ENCODE results near the gene MYEOV.

DNA sequence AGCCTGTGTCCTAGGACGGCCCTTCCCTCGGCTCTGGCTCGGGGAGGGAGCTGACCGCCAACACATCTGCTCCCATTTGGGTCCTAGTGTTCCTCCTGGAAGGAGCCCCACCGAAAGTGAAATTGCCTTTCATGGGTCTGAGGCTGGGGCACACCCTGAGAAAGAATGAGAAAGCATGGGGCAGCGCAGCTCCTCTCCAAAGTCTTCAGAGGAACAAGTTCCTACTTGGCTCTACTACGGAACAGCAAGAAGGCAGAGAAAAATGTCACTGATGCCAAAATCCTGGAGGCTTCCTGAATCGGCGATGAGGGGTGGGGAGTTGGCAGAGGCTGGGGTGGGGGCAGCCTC is 41.5 kb upstream of the MYEOV start:
- TF ChIP-seq, protein P1, sequence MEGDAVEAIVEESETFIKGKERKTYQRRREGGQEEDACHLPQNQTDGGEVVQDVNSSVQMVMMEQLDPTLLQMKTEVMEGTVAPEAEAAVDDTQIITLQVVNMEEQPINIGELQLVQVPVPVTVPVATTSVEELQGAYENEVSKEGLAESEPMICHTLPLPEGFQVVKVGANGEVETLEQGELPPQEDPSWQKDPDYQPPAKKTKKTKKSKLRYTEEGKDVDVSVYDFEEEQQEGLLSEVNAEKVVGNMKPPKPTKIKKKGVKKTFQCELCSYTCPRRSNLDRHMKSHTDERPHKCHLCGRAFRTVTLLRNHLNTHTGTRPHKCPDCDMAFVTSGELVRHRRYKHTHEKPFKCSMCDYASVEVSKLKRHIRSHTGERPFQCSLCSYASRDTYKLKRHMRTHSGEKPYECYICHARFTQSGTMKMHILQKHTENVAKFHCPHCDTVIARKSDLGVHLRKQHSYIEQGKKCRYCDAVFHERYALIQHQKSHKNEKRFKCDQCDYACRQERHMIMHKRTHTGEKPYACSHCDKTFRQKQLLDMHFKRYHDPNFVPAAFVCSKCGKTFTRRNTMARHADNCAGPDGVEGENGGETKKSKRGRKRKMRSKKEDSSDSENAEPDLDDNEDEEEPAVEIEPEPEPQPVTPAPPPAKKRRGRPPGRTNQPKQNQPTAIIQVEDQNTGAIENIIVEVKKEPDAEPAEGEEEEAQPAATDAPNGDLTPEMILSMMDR (IDR thresholded peaks at IDR 0.05), result no peak
- TF ChIP-seq CREB1 (CRISPR knock-in tag; IDR thresholded peaks at IDR 0.05), result no peak
- TF ChIP-seq ATF2 (CRISPR knock-in tag; IDR thresholded peaks at IDR 0.05; ENCODE audit: borderline replicate concordance, low read depth), result no peak
- no peak for TF ChIP-seq ETV6 (CRISPR knock-in tag; IDR thresholded peaks at IDR 0.05)
- no peak for TF ChIP-seq CBFB (CRISPR knock-in tag; IDR thresholded peaks at IDR 0.05; ENCODE audit: low read depth)
- TF ChIP-seq E2F4 (CRISPR knock-in tag; IDR thresholded peaks at IDR 0.05; ENCODE audit: borderline replicate concordance, low read depth), result no peak
- TF ChIP-seq TEAD1 (CRISPR knock-in tag; IDR thresholded peaks at IDR 0.05), result no peak
- TF ChIP-seq ZNF317 (CRISPR knock-in tag; IDR thresholded peaks at IDR 0.05; ENCODE audit: borderline replicate concordance, low read depth), result no peak
- TF ChIP-seq SP1 (CRISPR knock-in tag; conservative IDR thresholded peaks at IDR 0.05), result no peak
- no peak for TF ChIP-seq OVOL2 (CRISPR knock-in tag; IDR thresholded peaks at IDR 0.05; ENCODE audit: borderline replicate concordance)
- no peak for TF ChIP-seq FOXJ3 (CRISPR knock-in tag; IDR thresholded peaks at IDR 0.05; ENCODE audit: borderline replicate concordance)
- no peak for TF ChIP-seq SOX15 (CRISPR knock-in tag; IDR thresholded peaks at IDR 0.05)
- no peak for TF ChIP-seq RORB (CRISPR knock-in tag; IDR thresholded peaks at IDR 0.05)

Data from WTC11 (cell line).